ENCODE measurements around the gene TMC1.

The TMC1 gene

DNA sequence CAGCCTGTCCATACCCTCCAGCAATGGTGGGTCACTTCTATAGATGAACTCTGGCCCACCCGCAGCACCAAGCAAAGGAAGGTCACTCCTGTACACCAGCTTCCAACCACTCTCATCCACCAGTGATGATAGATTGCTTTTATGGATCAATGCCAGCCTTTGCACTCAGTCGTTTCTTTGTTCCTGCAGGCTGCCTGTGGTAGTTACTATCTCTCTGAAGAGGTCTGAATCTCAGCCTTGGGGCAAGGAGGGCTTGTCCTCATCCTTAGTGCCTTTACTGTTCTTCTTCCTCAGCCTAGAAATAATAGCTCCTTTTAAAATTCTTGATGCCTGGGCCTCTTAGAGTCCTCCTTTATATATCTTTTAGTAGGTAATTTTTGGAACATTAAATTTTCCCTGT is 100.8 kb downstream of the TMC1 start:
- no peak for ATAC-seq
- TF ChIP-seq, protein P1, sequence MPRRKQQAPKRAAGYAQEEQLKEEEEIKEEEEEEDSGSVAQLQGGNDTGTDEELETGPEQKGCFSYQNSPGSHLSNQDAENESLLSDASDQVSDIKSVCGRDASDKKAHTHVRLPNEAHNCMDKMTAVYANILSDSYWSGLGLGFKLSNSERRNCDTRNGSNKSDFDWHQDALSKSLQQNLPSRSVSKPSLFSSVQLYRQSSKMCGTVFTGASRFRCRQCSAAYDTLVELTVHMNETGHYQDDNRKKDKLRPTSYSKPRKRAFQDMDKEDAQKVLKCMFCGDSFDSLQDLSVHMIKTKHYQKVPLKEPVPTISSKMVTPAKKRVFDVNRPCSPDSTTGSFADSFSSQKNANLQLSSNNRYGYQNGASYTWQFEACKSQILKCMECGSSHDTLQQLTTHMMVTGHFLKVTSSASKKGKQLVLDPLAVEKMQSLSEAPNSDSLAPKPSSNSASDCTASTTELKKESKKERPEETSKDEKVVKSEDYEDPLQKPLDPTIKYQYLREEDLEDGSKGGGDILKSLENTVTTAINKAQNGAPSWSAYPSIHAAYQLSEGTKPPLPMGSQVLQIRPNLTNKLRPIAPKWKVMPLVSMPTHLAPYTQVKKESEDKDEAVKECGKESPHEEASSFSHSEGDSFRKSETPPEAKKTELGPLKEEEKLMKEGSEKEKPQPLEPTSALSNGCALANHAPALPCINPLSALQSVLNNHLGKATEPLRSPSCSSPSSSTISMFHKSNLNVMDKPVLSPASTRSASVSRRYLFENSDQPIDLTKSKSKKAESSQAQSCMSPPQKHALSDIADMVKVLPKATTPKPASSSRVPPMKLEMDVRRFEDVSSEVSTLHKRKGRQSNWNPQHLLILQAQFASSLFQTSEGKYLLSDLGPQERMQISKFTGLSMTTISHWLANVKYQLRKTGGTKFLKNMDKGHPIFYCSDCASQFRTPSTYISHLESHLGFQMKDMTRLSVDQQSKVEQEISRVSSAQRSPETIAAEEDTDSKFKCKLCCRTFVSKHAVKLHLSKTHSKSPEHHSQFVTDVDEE (CRISPR knock-in tag; IDR thresholded peaks at IDR 0.05) = no peak
- no peak for TF ChIP-seq ARNTL (CRISPR knock-in tag; IDR thresholded peaks at IDR 0.05; ENCODE audit: borderline replicate concordance, low read depth)
- TF ChIP-seq ISL1 (CRISPR knock-in tag; IDR thresholded peaks at IDR 0.05) = no peak
- TF ChIP-seq OSR1 (CRISPR knock-in tag; IDR thresholded peaks at IDR 0.05) = no peak
- TF ChIP-seq, protein P2, sequence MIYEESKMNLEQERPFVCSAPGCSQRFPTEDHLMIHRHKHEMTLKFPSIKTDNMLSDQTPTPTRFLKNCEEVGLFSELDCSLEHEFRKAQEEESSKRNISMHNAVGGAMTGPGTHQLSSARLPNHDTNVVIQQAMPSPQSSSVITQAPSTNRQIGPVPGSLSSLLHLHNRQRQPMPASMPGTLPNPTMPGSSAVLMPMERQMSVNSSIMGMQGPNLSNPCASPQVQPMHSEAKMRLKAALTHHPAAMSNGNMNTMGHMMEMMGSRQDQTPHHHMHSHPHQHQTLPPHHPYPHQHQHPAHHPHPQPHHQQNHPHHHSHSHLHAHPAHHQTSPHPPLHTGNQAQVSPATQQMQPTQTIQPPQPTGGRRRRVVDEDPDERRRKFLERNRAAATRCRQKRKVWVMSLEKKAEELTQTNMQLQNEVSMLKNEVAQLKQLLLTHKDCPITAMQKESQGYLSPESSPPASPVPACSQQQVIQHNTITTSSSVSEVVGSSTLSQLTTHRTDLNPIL (CRISPR knock-in tag; IDR thresholded peaks at IDR 0.05; ENCODE audit: low read depth) = no peak
- TF ChIP-seq TCF4 (CRISPR knock-in tag; IDR thresholded peaks at IDR 0.05; ENCODE audit: borderline replicate concordance) = no peak
- TF ChIP-seq, protein P3, sequence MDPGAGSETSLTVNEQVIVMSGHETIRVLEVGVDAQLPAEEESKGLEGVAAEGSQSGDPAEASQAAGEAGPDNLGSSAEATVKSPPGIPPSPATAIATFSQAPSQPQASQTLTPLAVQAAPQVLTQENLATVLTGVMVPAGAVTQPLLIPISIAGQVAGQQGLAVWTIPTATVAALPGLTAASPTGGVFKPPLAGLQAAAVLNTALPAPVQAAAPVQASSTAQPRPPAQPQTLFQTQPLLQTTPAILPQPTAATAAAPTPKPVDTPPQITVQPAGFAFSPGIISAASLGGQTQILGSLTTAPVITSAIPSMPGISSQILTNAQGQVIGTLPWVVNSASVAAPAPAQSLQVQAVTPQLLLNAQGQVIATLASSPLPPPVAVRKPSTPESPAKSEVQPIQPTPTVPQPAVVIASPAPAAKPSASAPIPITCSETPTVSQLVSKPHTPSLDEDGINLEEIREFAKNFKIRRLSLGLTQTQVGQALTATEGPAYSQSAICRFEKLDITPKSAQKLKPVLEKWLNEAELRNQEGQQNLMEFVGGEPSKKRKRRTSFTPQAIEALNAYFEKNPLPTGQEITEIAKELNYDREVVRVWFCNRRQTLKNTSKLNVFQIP (CRISPR knock-in tag; IDR thresholded peaks at IDR 0.05; ENCODE audit: borderline replicate concordance, low read depth) = no peak
- TF ChIP-seq, protein P4, sequence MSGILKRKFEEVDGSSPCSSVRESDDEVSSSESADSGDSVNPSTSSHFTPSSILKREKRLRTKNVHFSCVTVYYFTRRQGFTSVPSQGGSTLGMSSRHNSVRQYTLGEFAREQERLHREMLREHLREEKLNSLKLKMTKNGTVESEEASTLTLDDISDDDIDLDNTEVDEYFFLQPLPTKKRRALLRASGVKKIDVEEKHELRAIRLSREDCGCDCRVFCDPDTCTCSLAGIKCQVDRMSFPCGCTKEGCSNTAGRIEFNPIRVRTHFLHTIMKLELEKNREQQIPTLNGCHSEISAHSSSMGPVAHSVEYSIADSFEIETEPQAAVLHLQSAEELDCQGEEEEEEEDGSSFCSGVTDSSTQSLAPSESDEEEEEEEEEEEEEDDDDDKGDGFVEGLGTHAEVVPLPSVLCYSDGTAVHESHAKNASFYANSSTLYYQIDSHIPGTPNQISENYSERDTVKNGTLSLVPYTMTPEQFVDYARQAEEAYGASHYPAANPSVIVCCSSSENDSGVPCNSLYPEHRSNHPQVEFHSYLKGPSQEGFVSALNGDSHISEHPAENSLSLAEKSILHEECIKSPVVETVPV (CRISPR knock-in tag; IDR thresholded peaks at IDR 0.05) = no peak
- TF ChIP-seq ZFP30 (CRISPR knock-in tag; IDR thresholded peaks at IDR 0.05) = no peak
- no peak for TF ChIP-seq GLIS3 (CRISPR knock-in tag; IDR thresholded peaks at IDR 0.05)
- no peak for TF ChIP-seq RARB (CRISPR knock-in tag; IDR thresholded peaks at IDR 0.05)
- TF ChIP-seq SNAI2 (CRISPR knock-in tag; IDR thresholded peaks at IDR 0.05) = no peak

DNA sequence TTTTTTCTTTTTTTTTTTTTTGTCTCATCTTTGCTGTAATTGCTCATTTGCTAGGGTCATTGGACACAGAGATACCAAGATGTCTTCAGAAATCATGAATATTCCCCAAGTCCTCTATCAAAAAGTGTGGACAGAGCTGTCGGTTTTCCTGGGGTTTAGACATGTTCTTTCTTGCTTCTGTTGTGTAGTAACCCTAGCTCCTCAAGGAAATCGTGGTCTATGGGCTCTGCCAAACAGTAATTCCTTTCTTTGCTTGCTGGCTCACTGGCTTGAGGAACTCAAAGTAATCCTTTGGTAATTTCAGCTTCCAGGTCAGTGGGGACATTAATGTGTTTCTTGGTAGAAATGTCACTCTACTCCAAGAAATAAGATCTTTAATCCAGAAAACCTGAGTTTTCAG is 101.7 kb downstream of the TMC1 start:
- no peak for TF ChIP-seq GLIS3 (CRISPR knock-in tag; IDR thresholded peaks at IDR 0.05)
- TF ChIP-seq, protein P1 (CRISPR knock-in tag; IDR thresholded peaks at IDR 0.05) = no peak
- TF ChIP-seq ESRRG (CRISPR knock-in tag; IDR thresholded peaks at IDR 0.05) = no peak
- no peak for TF ChIP-seq CSDC2 (CRISPR knock-in tag; IDR thresholded peaks at IDR 0.05)
- TF ChIP-seq PPARA (CRISPR knock-in tag; IDR thresholded peaks at IDR 0.05; ENCODE audit: borderline replicate concordance) = no peak
- no peak for TF ChIP-seq ZFP30 (CRISPR knock-in tag; IDR thresholded peaks at IDR 0.05)
- TF ChIP-seq, protein P4 (CRISPR knock-in tag; IDR thresholded peaks at IDR 0.05) = no peak
- no peak for TF ChIP-seq ZNF565 (CRISPR knock-in tag; conservative IDR thresholded peaks at IDR 0.05; ENCODE audit: low read depth)
- TF ChIP-seq, protein P5, sequence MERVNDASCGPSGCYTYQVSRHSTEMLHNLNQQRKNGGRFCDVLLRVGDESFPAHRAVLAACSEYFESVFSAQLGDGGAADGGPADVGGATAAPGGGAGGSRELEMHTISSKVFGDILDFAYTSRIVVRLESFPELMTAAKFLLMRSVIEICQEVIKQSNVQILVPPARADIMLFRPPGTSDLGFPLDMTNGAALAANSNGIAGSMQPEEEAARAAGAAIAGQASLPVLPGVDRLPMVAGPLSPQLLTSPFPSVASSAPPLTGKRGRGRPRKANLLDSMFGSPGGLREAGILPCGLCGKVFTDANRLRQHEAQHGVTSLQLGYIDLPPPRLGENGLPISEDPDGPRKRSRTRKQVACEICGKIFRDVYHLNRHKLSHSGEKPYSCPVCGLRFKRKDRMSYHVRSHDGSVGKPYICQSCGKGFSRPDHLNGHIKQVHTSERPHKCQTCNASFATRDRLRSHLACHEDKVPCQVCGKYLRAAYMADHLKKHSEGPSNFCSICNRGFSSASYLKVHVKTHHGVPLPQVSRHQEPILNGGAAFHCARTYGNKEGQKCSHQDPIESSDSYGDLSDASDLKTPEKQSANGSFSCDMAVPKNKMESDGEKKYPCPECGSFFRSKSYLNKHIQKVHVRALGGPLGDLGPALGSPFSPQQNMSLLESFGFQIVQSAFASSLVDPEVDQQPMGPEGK (CRISPR knock-in tag; IDR thresholded peaks at IDR 0.05; ENCODE audit: borderline replicate concordance) = no peak
- TF ChIP-seq ISL1 (CRISPR knock-in tag; IDR thresholded peaks at IDR 0.05) = no peak
- no peak for TF ChIP-seq ZC3H10 (CRISPR knock-in tag; IDR thresholded peaks at IDR 0.05)
- TF ChIP-seq, protein P2 (CRISPR knock-in tag; IDR thresholded peaks at IDR 0.05; ENCODE audit: low read depth) = no peak
- TF ChIP-seq ZNF70 (CRISPR knock-in tag; IDR thresholded peaks at IDR 0.05) = no peak
- no peak for TF ChIP-seq ZFP3 (CRISPR knock-in tag; IDR thresholded peaks at IDR 0.05)
- no peak for TF ChIP-seq OSR1 (CRISPR knock-in tag; IDR thresholded peaks at IDR 0.05)
- no peak for ATAC-seq

All from SK-N-SH treated with all-trans-retinoic acid at 6 μM for 48 hours (cell line).